ENCODE results near the gene TSPAN4.

DNA sequence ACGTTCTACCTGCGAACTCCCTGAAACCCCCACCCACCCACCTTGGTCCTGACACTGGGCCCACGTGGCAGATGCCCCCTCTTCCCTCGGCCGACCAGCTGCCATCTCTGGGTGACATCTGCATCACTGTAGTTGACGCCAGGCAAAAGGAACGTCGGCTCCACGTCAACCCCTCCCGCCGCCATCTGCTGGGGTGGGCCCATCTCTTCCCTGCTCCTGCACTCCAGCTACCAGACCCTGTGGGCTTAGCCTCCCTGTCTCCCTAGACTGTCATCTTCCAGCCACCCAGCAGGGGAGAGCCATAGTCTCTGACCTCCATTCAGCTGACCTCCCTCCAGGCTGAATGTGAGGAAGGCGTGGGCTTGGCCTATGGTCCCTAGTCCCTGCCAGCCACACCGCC is 46.6 kb downstream of the TSPAN4 start:
- TF ChIP-seq, protein P1, sequence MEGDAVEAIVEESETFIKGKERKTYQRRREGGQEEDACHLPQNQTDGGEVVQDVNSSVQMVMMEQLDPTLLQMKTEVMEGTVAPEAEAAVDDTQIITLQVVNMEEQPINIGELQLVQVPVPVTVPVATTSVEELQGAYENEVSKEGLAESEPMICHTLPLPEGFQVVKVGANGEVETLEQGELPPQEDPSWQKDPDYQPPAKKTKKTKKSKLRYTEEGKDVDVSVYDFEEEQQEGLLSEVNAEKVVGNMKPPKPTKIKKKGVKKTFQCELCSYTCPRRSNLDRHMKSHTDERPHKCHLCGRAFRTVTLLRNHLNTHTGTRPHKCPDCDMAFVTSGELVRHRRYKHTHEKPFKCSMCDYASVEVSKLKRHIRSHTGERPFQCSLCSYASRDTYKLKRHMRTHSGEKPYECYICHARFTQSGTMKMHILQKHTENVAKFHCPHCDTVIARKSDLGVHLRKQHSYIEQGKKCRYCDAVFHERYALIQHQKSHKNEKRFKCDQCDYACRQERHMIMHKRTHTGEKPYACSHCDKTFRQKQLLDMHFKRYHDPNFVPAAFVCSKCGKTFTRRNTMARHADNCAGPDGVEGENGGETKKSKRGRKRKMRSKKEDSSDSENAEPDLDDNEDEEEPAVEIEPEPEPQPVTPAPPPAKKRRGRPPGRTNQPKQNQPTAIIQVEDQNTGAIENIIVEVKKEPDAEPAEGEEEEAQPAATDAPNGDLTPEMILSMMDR (IDR thresholded peaks at IDR 0.05; ENCODE audit: low read depth, low read length), result no peak
- TF ChIP-seq EZH2phosphoT487 (IDR thresholded peaks at IDR 0.05; ENCODE audit: low read depth), result no peak
